ENCODE data around the gene RNASEH2B.

DNA sequence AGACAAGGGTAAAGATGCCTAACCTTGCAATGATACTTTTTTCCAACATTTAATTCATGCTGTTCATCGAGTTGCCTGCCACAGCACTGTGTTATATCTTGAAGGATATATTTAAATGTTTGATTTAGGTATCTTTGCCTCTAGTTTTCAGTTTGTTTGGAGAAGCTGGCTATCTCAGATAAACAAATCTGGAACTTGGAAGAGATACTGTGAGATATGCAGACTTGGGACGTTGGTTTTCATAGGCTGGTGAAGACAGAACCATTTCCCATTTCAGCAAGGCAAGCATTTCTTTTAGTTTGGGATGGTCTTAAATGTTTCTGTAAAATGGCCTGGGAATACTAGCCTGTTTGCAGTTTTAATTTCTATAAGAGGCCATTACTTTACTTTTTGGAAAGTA, 3.3 kb downstream of the RNASEH2B start:
- no peak for TF ChIP-seq POLR2A (IDR thresholded peaks at IDR 0.05; ENCODE audit: low read depth, low read length)
- no peak for TF ChIP-seq POLR2AphosphoS5 (IDR thresholded peaks at IDR 0.05; ENCODE audit: low read depth, low read length)
- TF ChIP-seq TAF1 (IDR thresholded peaks at IDR 0.05; ENCODE audit: borderline replicate concordance, low read depth, low read length): no peak

Measured in GM12892 (cell line).